PC-3 (cell line): ENCODE measurements around the gene ATP10A.

ENCODE experiments used
- CTCF ChIP-seq: fragments of 300-600 bp; sonication (generic); conservative IDR thresholded peaks from 2 replicates; pipeline ENCODE4 v1.5.1; 2017; ENCODE audit warnings: antibody characterized with exemption, low read depth, mild to moderate bottlenecking, low read length
- EZH2phosphoT487 ChIP-seq: fragments of 300-600 bp; sonication (generic); IDR thresholded peaks from 2 replicates; pipeline ENCODE4 v1.6.1; 2018; ENCODE audit warnings: mild to moderate bottlenecking, antibody characterized with exemption, low read length, borderline replicate concordance

GRCh38 chr15:25684521-25685431 is 178.4 kb downstream of the ATP10A start:
- TF ChIP-seq CTCF (no peak), EZH2phosphoT487 (no peak)
